WERI-Rb-1 (cell line): ENCODE data around the gene C21orf58.

Experiments
- DNase-seq: peaks from one replicate; pipeline ENCODE4 v3.0.0-alpha.2; 2020
- H3K27ac ChIP-seq: fragments of 250-450 bp; sonication (Bioruptor Pico); 2 replicates; pipeline ENCODE4 v1.5.1; 2020; ENCODE audit warnings: mild to moderate bottlenecking, moderate library complexity
- H3K27me3 ChIP-seq: fragments of 250-450 bp; sonication (Bioruptor Pico); 2 replicates; pipeline ENCODE4 v1.5.1; 2021; ENCODE audit warnings: mild to moderate bottlenecking, low read depth, moderate library complexity; ENCODE audit not compliant: insufficient read depth, severe bottlenecking
- H3K36me3 ChIP-seq: fragments of 250-450 bp; sonication (Bioruptor Pico); 2 replicates; pipeline ENCODE4 v1.5.1; 2020; ENCODE audit warnings: mild to moderate bottlenecking, moderate library complexity
- H3K4me3 ChIP-seq: 2 replicates; pipeline ENCODE4 v1.5.1; 2011; ENCODE audit warnings: low read depth, mild to moderate bottlenecking, control low read depth, low read length
- H3K9me3 ChIP-seq: fragments of 250-450 bp; sonication (Bioruptor Pico); 2 replicates; pipeline ENCODE4 v1.5.1; 2021; ENCODE audit warnings: mild to moderate bottlenecking, moderate library complexity; ENCODE audit not compliant: severe bottlenecking
- CTCF ChIP-seq: IDR thresholded peaks from 2 replicates; pipeline ENCODE4 v1.5.1; 2011; ENCODE audit warnings: low read depth, mild to moderate bottlenecking, control low read depth, inconsistent platforms, low read length

The C21orf58 gene

GRCh38 chr21:46361935-46362334, 38.3 kb upstream of the C21orf58 start:
- Histone ChIP-seq H3K27me3 (no peaks in the 10 kb centered on the region), H3K27ac (no peak overlapping the region), H3K9me3 (no peaks in the 10 kb centered on the region), H3K4me3 (no peak overlapping the region), H3K36me3 (peaks cover 85% of the 10 kb centered on the region)
- no peak for TF ChIP-seq CTCF
- no peak for DNase-seq

GRCh38 chr21:46361176-46361575, 37.5 kb upstream of the C21orf58 start:
- no peak for TF ChIP-seq CTCF
- no peak for DNase-seq
- Histone ChIP-seq H3K4me3 (no peak overlapping the region), H3K27me3 (no peaks in the 10 kb centered on the region), H3K36me3 (peaks cover 85% of the 10 kb centered on the region), H3K9me3 (no peaks in the 10 kb centered on the region), H3K27ac (no peak overlapping the region)

GRCh38 chr21:46357684-46358425, 34.2 kb upstream of the C21orf58 start:
- Histone ChIP-seq H3K27me3 (no peaks in the 10 kb centered on the region), H3K9me3 (no peaks in the 10 kb centered on the region), H3K4me3 (no peak overlapping the region), H3K36me3 (peaks cover 94% of the 10 kb centered on the region), H3K27ac (no peak overlapping the region)
- TF ChIP-seq CTCF, result no peak
- DNase-seq, result no peak

- no peak overlapping the region for H3K27ac ChIP-seq
- peaks cover 94% of the 10 kb centered on the region for H3K36me3 ChIP-seq
- no peaks in the 10 kb centered on the region for H3K9me3 ChIP-seq
- H3K27me3 ChIP-seq, result no peaks in the 10 kb centered on the region
- no peak for DNase-seq
- TF ChIP-seq CTCF, result no peak
- H3K4me3 ChIP-seq, result no peak overlapping the region
Observed at GRCh38 chr21:46357335-46357604, 33.6 kb upstream of the C21orf58 start.

GRCh38 chr21:46356494-46357334, 33.0 kb upstream of the C21orf58 start:
- Histone ChIP-seq H3K4me3 (no peak overlapping the region), H3K36me3 (peaks cover 94% of the 10 kb centered on the region), H3K27me3 (no peaks in the 10 kb centered on the region), H3K27ac (no peak overlapping the region), H3K9me3 (no peaks in the 10 kb centered on the region)
- no peak for TF ChIP-seq CTCF
- DNase-seq, result no peak
